SK-N-SH (cell line): Measurements from ENCODE around the gene GTF3C2. TPM values are rescaled to one million over a fixed set of nuclear protein-coding genes. Genes with fewer than 3 reads are reported as not detected.
A peak's percentile ranks its signal among the peaks of the same experiment; 100 is the strongest.
"Not testable (repeated sequence)": the region's sequence is repeated elsewhere in the genome, so short reads cannot be mapped to it uniquely, and the experiment has no call there.

ENCODE experiments used
- CTCF ChIA-PET: fragments of 300-600, 350-600 bp; formaldehyde crosslinking; extraction: SDS; loops from one replicate; lab custom pipeline; 2021; lab: Yijun Ruan, JAX
- POLR2A ChIA-PET: fragments of 350-600 bp; sonication (Branson Sonifier 250); formaldehyde crosslinking; extraction: SDS; loops from one replicate; lab custom pipeline; 2020; ENCODE audit warnings: antibody characterized with exemption, inconsistent platforms; lab: Yijun Ruan, JAX
- DNase-seq: peaks from one replicate; pipeline ENCODE4 v3.0.0; 2012
- H2AFZ ChIP-seq: fragments of 200-600 bp; sonication (generic); 2 replicates; pipeline ENCODE4 v1.8.1; 2016; ENCODE audit warnings: antibody characterized with exemption, mild to moderate bottlenecking, low read depth
- H3F3A ChIP-seq: fragments of 200-600 bp; sonication (generic); replicated peaks from 2 replicates; pipeline ENCODE3; 2016; ENCODE audit warnings: antibody characterized with exemption, mild to moderate bottlenecking; ENCODE audit not compliant: insufficient read depth
- H3K27ac ChIP-seq, 2 experiments: fragments of 200-500 bp in 1 of 2; fragments of 200-600 bp in 1 of 2; sonication (Bioruptor generic) in 1 of 2; sonication (generic), shearing (Covaris generic) in 1 of 2; 2 replicates each; pipeline versions ENCODE4 v1.5.1 to v1.6.1; 2014 to 2016; ENCODE audit warnings: low read depth in 2 of 2, inconsistent platforms in 1 of 2, low read length in 1 of 2, mild to moderate bottlenecking in 1 of 2, mixed read lengths in 1 of 2
- H3K27me3 ChIP-seq: fragments of 200-600 bp; sonication (generic), shearing (Covaris generic); 2 replicates; pipeline ENCODE4 v1.6.1; 2016; ENCODE audit warnings: mixed run types; ENCODE audit not compliant: insufficient read depth
- H3K36me3 ChIP-seq, 2 experiments: fragments of 200-500 bp in 1 of 2; fragments of 200-600 bp in 1 of 2; sonication (Bioruptor generic) in 1 of 2; sonication (generic) in 1 of 2; replicated peaks in 1 of 2; 2 replicates each; pipeline versions ENCODE3 to v1.5.1; 2014 to 2016; ENCODE audit warnings: low read length in 1 of 2, mild to moderate bottlenecking in 1 of 2; ENCODE audit not compliant: insufficient read depth in 2 of 2, control insufficient read depth in 1 of 2
- H3K4me1 ChIP-seq, 2 experiments: fragments of 200-500 bp in 1 of 2; fragments of 200-600 bp in 1 of 2; sonication (Bioruptor generic) in 1 of 2; sonication (generic), shearing (Covaris generic) in 1 of 2; 2 replicates each; pipeline versions ENCODE4 v1.5.1 to v1.6.1; 2014 to 2016; ENCODE audit warnings: low read depth in 1 of 2, low read length in 1 of 2, mixed run types in 1 of 2; ENCODE audit not compliant: insufficient read depth in 2 of 2, control insufficient read depth in 1 of 2
- H3K4me2 ChIP-seq: fragments of 200-600 bp; sonication (generic), shearing (Covaris generic); 2 replicates; pipeline ENCODE4 v1.6.1; 2017; ENCODE audit warnings: mixed run types
- H3K4me3 ChIP-seq, 2 experiments: fragments of 200-500 bp in 1 of 2; fragments of 200-600 bp in 1 of 2; sonication (Bioruptor generic) in 1 of 2; sonication (generic), shearing (Covaris generic) in 1 of 2; 2 replicates each; pipeline versions ENCODE4 v1.5.1 to v1.8.1; 2014 to 2016; ENCODE audit warnings: low read depth in 2 of 2, inconsistent platforms in 1 of 2, low read length in 1 of 2, mild to moderate bottlenecking in 1 of 2, mixed read lengths in 1 of 2, moderate library complexity in 1 of 2
- H3K79me2 ChIP-seq: fragments of 200-600 bp; sonication (generic); 2 replicates; pipeline ENCODE4 v1.8.1; 2017; ENCODE audit warnings: mild to moderate bottlenecking; ENCODE audit not compliant: insufficient read depth
- H3K9ac ChIP-seq: fragments of 200-600 bp; sonication (generic); 2 replicates; pipeline ENCODE4 v1.6.1; 2017; ENCODE audit warnings: mixed run types
- H3K9me2 ChIP-seq: fragments of 200-600 bp; sonication (generic); 2 replicates; pipeline ENCODE4 v1.6.1; 2017; ENCODE audit warnings: mixed run types
- H3K9me3 ChIP-seq: fragments of 200-600 bp; sonication (generic); 2 replicates; pipeline ENCODE4 v1.6.1; 2017; ENCODE audit warnings: mixed run types, mild to moderate bottlenecking, moderate library complexity
- H4K20me1 ChIP-seq: fragments of 200-600 bp; sonication (generic); 2 replicates; pipeline ENCODE4 v1.6.1; 2017; ENCODE audit warnings: mild to moderate bottlenecking, mixed run types; ENCODE audit not compliant: insufficient read depth
- ELF1 ChIP-seq: IDR thresholded peaks from 2 replicates; pipeline ENCODE4 v1.4.0; 2012
- EZH2phosphoT487 ChIP-seq: fragments of 200-600 bp; sonication (generic); IDR thresholded peaks from 2 replicates; pipeline ENCODE4 v1.6.1; 2017; ENCODE audit warnings: low read depth, mixed run types, mild to moderate bottlenecking, antibody characterized with exemption, moderate library complexity, borderline replicate concordance
- FOSL2 ChIP-seq: IDR thresholded peaks from 2 replicates; pipeline ENCODE4 v1.4.0; 2012; ENCODE audit warnings: low read depth, mild to moderate bottlenecking, moderate library complexity, borderline replicate concordance
- FOXM1 ChIP-seq: IDR thresholded peaks from 2 replicates; pipeline ENCODE4 v1.4.0; 2012; ENCODE audit warnings: low read depth, mild to moderate bottlenecking
- GABPA ChIP-seq: IDR thresholded peaks from 2 replicates; pipeline ENCODE4 v1.4.0; 2012; ENCODE audit warnings: low read depth, mild to moderate bottlenecking
- GATA2 ChIP-seq: sonication (generic); formaldehyde crosslinking; IDR thresholded peaks from 2 replicates; pipeline ENCODE4 v1.5.0; 2020; ENCODE audit warnings: mild to moderate bottlenecking, missing genetic modification reagents
- JUND ChIP-seq: IDR thresholded peaks from 2 replicates; pipeline ENCODE4 v1.4.0; 2012
- MEF2A ChIP-seq: IDR thresholded peaks from 2 replicates; pipeline ENCODE4 v1.4.0; 2012; ENCODE audit warnings: low read depth, borderline replicate concordance
- NFIC ChIP-seq: IDR thresholded peaks from 2 replicates; pipeline ENCODE4 v1.4.0; 2012; ENCODE audit warnings: borderline replicate concordance
- NRF1 ChIP-seq: IDR thresholded peaks from 2 replicates; pipeline ENCODE4 v1.6.1; 2012; ENCODE audit warnings: low read depth, mild to moderate bottlenecking, low read length
- POLR2AphosphoS5 ChIP-seq: IDR thresholded peaks from 2 replicates; pipeline ENCODE4 v1.6.1; 2012; ENCODE audit warnings: low read depth, low read length
- RCOR1 ChIP-seq: fragments of 150-350 bp; IDR thresholded peaks from 2 replicates; pipeline ENCODE4 v1.6.1; 2017; ENCODE audit warnings: antibody characterized with exemption, low read length
- RFX5 ChIP-seq: IDR thresholded peaks from 2 replicates; pipeline ENCODE4 v1.6.1; 2012; ENCODE audit warnings: mild to moderate bottlenecking, improper control_type of control experiment, low read length
- SIN3A ChIP-seq: IDR thresholded peaks from 2 replicates; pipeline ENCODE4 v1.6.1; 2012; ENCODE audit warnings: low read depth, mild to moderate bottlenecking, low read length, moderate library complexity, borderline replicate concordance
- SMC3 ChIP-seq: IDR thresholded peaks from 2 replicates; pipeline ENCODE4 v1.6.1; 2012; ENCODE audit warnings: low read depth, low read length, improper control_type of control experiment
- TCF12 ChIP-seq: IDR thresholded peaks from 2 replicates; pipeline ENCODE4 v1.4.0; 2012
- TEAD4 ChIP-seq: IDR thresholded peaks from 2 replicates; pipeline ENCODE4 v1.4.0; 2012; ENCODE audit warnings: mild to moderate bottlenecking, borderline replicate concordance; ENCODE audit not compliant: insufficient read depth
- YY1 ChIP-seq: IDR thresholded peaks from 2 replicates; pipeline ENCODE4 v1.4.0; 2012; ENCODE audit warnings: low read depth, mild to moderate bottlenecking
- WGBS: methylation state at CpG from one replicate; pipeline ENCODE4 v1.1.6; 2017; ENCODE audit warnings: low lambda C conversion rate; 5-methylcytosine and 5-hydroxymethylcytosine counted together
- polyA plus RNA-seq, 3 experiments: library from polyadenylated mRNA; depleted of rRNA; stranded (reverse); fragments of >200 nt; gene quantifications; 2 replicates each; pipeline ENCODE4 v1.2.3, GENCODE V29; 2012
- TF ChIP-seq, protein P1 (sequence below): fragments of 200-600 bp; sonication (generic); IDR thresholded peaks from 2 replicates; pipeline ENCODE4 v1.6.1; 2017; ENCODE audit warnings: antibody characterized with exemption, mild to moderate bottlenecking, moderate library complexity
- TF ChIP-seq, protein P2 (sequence below): fragments of 150-350 bp; IDR thresholded peaks from 2 replicates; pipeline ENCODE4 v1.6.1; 2016; ENCODE audit warnings: mild to moderate bottlenecking, low read depth, low read length
- TF ChIP-seq, protein P3 (sequence below): IDR thresholded peaks from 2 replicates; pipeline ENCODE4 v1.4.0; 2012; ENCODE audit warnings: low read depth, borderline replicate concordance

Gene GTF3C2
- polyA plus RNA-seq, 1 of the 3 experiments (the other 2 are of a cell fraction): 65.8 TPM

DNA sequence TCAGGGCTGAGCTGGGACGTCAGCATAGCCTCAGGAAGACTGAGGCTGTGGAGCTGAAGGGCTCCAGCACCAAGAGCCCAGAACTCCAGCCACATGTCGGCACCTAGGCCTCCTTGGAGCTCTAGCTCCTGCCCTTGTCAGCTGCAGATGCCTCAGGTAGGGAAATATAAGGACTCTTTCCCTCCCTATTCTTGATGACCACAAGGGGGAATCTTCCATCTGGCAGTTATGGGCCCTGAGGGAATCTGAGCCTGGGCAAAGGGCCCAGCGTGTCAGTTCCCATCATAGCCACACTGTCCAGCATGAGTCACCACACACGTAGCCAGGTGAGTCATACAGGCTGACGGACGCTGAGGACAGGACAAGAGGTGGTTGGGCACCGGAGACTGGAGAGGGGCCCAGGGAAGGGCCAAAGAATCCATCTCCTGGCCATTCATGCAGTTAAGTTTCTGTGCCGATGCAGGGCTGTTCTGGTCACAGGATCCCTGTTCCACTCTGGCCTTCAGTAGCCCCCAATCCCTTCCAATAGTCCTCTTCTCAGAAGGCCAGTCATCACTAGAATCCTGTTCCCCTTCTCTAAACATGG, 35.5 kb downstream of the GTF3C2 start (continued):
- TF ChIP-seq MEF2A: no peak
- TF ChIP-seq FOXM1: no peak
- peak; percentile 100 for TF ChIP-seq FOSL2
- TF ChIP-seq, protein P1, sequence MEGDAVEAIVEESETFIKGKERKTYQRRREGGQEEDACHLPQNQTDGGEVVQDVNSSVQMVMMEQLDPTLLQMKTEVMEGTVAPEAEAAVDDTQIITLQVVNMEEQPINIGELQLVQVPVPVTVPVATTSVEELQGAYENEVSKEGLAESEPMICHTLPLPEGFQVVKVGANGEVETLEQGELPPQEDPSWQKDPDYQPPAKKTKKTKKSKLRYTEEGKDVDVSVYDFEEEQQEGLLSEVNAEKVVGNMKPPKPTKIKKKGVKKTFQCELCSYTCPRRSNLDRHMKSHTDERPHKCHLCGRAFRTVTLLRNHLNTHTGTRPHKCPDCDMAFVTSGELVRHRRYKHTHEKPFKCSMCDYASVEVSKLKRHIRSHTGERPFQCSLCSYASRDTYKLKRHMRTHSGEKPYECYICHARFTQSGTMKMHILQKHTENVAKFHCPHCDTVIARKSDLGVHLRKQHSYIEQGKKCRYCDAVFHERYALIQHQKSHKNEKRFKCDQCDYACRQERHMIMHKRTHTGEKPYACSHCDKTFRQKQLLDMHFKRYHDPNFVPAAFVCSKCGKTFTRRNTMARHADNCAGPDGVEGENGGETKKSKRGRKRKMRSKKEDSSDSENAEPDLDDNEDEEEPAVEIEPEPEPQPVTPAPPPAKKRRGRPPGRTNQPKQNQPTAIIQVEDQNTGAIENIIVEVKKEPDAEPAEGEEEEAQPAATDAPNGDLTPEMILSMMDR: peak; percentile 70
- TF ChIP-seq, protein P2, sequence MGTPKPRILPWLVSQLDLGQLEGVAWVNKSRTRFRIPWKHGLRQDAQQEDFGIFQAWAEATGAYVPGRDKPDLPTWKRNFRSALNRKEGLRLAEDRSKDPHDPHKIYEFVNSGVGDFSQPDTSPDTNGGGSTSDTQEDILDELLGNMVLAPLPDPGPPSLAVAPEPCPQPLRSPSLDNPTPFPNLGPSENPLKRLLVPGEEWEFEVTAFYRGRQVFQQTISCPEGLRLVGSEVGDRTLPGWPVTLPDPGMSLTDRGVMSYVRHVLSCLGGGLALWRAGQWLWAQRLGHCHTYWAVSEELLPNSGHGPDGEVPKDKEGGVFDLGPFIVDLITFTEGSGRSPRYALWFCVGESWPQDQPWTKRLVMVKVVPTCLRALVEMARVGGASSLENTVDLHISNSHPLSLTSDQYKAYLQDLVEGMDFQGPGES: no peak
- TF ChIP-seq ELF1: no peak
- TF ChIP-seq GATA2 (CRISPR knock-in tag): no peak
- TF ChIP-seq RFX5: no peak
- TF ChIP-seq EZH2phosphoT487: no peak
- TF ChIP-seq TEAD4: no peak
- TF ChIP-seq RCOR1: peak; percentile 22; the same call in 1 of the 2 replicates
- TF ChIP-seq SIN3A: peak; percentile 94
- no peak; the same call in 1 of the 2 replicates for TF ChIP-seq SMC3
- TF ChIP-seq POLR2AphosphoS5: peak; percentile 94
- TF ChIP-seq TCF12: peak; percentile 91
- no peak for TF ChIP-seq NRF1
- TF ChIP-seq NFIC: peak; percentile 97
- TF ChIP-seq YY1: no peak
- 0 out of 2 replicates have a peak, but pooled peaks have one; percentile 29 for TF ChIP-seq GABPA
- TF ChIP-seq, protein P3, sequence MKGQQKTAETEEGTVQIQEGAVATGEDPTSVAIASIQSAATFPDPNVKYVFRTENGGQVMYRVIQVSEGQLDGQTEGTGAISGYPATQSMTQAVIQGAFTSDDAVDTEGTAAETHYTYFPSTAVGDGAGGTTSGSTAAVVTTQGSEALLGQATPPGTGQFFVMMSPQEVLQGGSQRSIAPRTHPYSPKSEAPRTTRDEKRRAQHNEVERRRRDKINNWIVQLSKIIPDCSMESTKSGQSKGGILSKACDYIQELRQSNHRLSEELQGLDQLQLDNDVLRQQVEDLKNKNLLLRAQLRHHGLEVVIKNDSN: no peak
- peak; percentile 100 for TF ChIP-seq JUND
- TF ChIP-seq, all 33 proteins: peak for 16

DNA sequence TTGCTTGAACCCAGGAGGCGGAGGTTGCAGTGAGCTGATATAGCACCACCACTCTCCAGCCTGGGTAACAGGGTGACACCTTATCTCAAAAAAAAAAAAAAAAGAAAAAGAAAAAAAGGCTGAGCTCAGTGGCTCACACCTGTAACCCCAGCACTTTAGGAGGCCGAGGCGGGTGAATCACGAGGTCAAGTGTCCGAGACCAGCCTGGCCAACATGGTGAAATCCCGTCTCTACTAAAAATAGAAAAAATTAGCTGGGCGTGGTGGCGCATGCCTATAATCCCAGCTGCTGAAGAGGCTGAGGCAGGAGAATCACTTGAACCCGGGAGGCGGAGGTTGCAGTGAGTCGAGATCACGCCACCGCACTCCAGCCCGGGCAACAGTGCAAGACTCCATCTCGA, 36.7 kb downstream of the GTF3C2 start:
- CTCF ChIA-PET: interaction anchor here (1.1 to 3.5 kb wide), 5 partner anchors 12 to 55 kb away, joined by 3 to 21 read pairs (median 6); partner anchors contain the start of gene UCN
- H3K4me3 ChIP-seq, DNase-seq, H3K9me3 ChIP-seq, POLR2A ChIA-PET, H3K4me2 ChIP-seq, H3K9me2 ChIP-seq, H3K27ac ChIP-seq, H4K20me1 ChIP-seq, H3K27me3 ChIP-seq, H3K9ac ChIP-seq, H2AFZ ChIP-seq: not testable (repeated sequence)
- peaks cover 0 to 12% of the 10 kb centered on the region in 2 experiments for H3K36me3 ChIP-seq
- H3F3A ChIP-seq: peaks cover 13% of the 10 kb centered on the region
- peaks cover 9 to 33% of the 10 kb centered on the region in 2 experiments; a peak in 3 of 4 replicates for H3K4me1 ChIP-seq
- WGBS: 94% methylated on average over 15 of the region's 15 CpGs
- H3K79me2 ChIP-seq: peaks cover 28% of the 10 kb centered on the region; the same call in 1 of the 2 replicates
